Tongue (tissue), 2 donors: Measurements from ENCODE around the gene GCC1. TPM values are rescaled to one million over a fixed set of nuclear protein-coding genes. Genes with fewer than 3 reads are reported as not detected.

Experiments used
- DNase-seq: peaks from one replicate; pipeline ENCODE4 v3.0.0-alpha.2; 2015
- total RNA-seq: library from RNA; depleted of rRNA; stranded (reverse); fragments of >200 nt; gene quantifications from one replicate; pipeline ENCODE4 v1.2.3, GENCODE V29; 2014

Gene GCC1
- total RNA-seq, 1 donor from 2014 or later = 12.7 TPM

DNA sequence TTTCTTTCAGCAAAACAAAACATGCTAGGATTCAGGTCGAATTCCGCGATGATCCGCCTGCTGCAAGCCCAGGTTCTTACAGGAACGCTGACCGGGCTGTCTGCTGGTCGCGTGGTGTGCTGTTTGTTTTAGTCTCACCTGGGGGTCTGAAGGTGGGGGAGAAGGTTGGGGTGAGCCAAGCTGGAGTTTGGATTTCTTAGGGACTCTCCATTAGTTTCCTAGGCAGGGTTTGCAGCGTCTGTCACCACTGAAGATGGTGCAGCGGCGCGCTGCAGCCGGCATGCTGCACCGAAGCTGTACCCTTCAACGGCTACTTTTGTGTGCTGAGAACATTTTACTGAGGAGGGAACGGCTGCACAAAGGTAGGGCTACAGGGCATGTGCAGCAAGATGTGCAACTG is 48.7 kb downstream of the GCC1 start:
- DNase-seq = peak; percentile 2

DNA sequence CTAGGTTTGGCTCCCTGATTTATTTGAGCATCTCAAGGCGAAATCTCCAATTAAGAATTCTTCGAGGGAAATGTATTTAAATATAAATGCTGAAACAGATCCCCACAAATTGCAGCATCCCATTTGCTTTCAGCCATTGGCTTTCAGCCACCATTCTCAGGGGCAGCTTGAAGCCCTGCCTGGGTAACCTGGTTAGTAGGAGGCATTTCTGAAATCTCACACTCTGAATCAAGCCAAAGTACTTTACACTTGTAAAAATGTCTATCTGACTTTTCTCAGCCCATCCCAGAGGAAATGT is 49.1 kb downstream of the GCC1 start:
- DNase-seq = no peak

DNA sequence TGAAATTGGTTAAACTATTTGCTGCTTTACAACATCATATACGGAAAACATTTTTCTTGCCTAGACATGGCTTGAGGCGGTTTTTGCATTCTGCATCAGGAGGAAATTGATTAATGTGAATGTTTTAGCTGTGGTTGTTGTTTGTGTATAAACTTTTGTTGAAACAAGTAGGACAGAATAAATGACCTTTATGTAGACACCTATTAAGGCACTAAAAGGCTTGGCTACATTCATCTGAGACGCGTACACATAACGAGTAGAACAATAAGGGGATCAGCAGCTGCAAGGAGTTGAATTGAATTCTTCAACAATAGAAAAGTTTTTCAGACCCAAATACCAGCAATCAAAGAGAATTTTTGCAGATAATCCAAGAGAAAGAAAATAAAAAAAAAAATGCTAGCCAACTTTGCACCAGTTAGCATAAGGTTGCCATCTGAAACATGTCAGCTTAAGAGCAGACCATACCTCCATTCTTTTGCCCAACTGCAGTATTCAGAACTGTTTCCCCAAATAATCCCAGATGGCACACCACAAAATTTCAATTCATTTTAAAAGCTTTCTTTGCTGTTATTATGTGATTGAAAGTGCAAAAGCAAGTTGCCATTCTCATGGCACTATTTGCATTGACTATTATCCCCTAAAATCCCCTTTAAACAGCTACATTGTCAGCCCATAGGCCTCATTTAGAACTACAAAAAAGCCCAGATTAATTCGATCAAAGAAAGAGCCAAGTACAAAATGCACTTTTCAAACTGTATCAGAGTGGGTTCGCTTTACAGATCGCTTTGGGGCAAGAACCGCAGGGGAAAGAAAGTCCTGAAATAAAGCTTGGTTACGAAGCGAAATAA is 49.6 kb downstream of the GCC1 start:
- DNase-seq = no peak

- DNase-seq = no peak
These were observed 50.8 kb downstream of the GCC1 start for GRCh38 chr7:127534636-127535035.

- no peak for DNase-seq
These were observed 52.7 kb downstream of the GCC1 start for GRCh38 chr7:127532736-127533135.

DNA sequence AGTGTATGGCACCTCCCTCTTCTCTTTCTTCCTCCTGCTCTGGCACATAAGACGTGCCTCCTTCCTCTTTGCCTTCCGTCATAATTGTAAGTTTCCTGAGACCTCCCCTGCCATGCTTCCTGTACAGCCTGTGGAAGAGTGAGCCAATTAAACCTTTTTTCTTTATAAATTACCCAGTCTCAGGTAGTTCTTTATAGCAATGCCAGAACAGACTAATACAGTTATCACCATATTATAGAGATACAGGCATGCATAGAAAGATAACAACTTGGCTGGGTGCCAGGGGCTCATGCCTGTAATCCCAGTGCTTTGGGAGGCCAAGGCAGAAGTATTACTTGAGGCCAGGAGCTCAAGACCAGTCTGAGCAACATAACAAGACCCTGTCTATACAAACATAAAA is 53.2 kb downstream of the GCC1 start:
- no peak for DNase-seq

Other genes with a start within 250 kb of the GCC1 start
- 36.7 TPM for gene ZNF800, start 192.9 kb downstream of the GCC1 start, total RNA-seq
- gene ARF5, start 2.8 kb upstream of the GCC1 start, total RNA-seq = 149 TPM
- not detected for gene FSCN3, start 8.1 kb upstream of the GCC1 start, total RNA-seq
- gene PAX4, start 32.5 kb upstream of the GCC1 start, total RNA-seq = not detected
- 111 TPM for gene SND1, start 66.6 kb upstream of the GCC1 start, total RNA-seq